Measurements from ENCODE around the gene B9D1. TPM values are rescaled to one million over a fixed set of nuclear protein-coding genes. Genes with fewer than 3 reads are reported as not detected.

Gene B9D1
- total RNA-seq, 2 experiments from 2014 or later, result 21.1 to 38.1 TPM

GRCh38 chr17:19380481-19381301 lies 18.2 kb upstream of the B9D1 start:
- TF ChIP-seq CTCF (conservative IDR thresholded peaks at IDR 0.05; ENCODE audit: low read length) (no peak), EZH2phosphoT487 (IDR thresholded peaks at IDR 0.05; ENCODE audit: borderline replicate concordance, low read depth, low read length) (no peak)

GRCh38 chr17:19379361-19380065 lies 17.0 kb upstream of the B9D1 start:
- Histone ChIP-seq H3K9me3 (ENCODE audit: low read length) (no peaks in the 10 kb centered on the region), H2AFZ (ENCODE audit: low read length) (no peak overlapping the region), H4K20me1 (ENCODE audit: insufficient read depth, low read length) (no peaks in the 10 kb centered on the region), H3K36me3 (ENCODE audit: insufficient read depth, low read length) (peaks cover 33% of the 10 kb centered on the region; the same call in 1 of the 2 replicates), H3K4me3 (ENCODE audit: low read depth, low read length, poor library complexity, severe bottlenecking) (peak overlapping the region; percentile 84), H3K4me1 (ENCODE audit: insufficient read depth, low read length, poor library complexity, severe bottlenecking) (peaks cover 19% of the 10 kb centered on the region), H3K9me2 (ENCODE audit: insufficient read depth, low read length) (no peaks in the 10 kb centered on the region), H3K4me2 (ENCODE audit: low read length) (peak overlapping the region; percentile 84), H3K27ac (ENCODE audit: low read depth, low read length, poor library complexity, severe bottlenecking) (no peak overlapping the region), H3K79me2 (ENCODE audit: insufficient read depth, low read depth, low read length) (peaks cover 7% of the 10 kb centered on the region; the same call in 1 of the 2 replicates)
- TF ChIP-seq CTCF (conservative IDR thresholded peaks at IDR 0.05; ENCODE audit: low read length) (no peak), EZH2phosphoT487 (IDR thresholded peaks at IDR 0.05; ENCODE audit: borderline replicate concordance, low read depth, low read length) (no peak)
- TSS peak; percentile 52 for BruUV-seq (replicated peaks)
- POLR2A ChIA-PET, result interaction anchor here (2.3 kb wide), 1 partner anchor 9 kb away, joined by 19 read pairs; no protein-coding TSS in a partner anchor
- no peak for DNase-seq (ENCODE audit: low spot score)
- intact Hi-C loops (cut with micrococcal nuclease; ENCODE audit: unreplicated experiment), result loop anchor here (5.0 to 10.0 kb wide), 3 partner anchors 83 to 265 kb away; partner anchors contain the start of gene ALDH3A2
- CTCF ChIA-PET (ENCODE audit: unreplicated experiment), result interaction anchor here (1.4 kb wide), 1 partner anchor 69 kb away, joined by 6 read pairs; no protein-coding TSS in a partner anchor

More at GRCh38 chr17:19380481-19381301, 18.2 kb upstream of the B9D1 start:
- no TSS peak for BruUV-seq (replicated peaks)
- Histone ChIP-seq H3K4me2 (ENCODE audit: low read length) (no peak overlapping the region), H3K27ac (ENCODE audit: low read depth, low read length, poor library complexity, severe bottlenecking) (no peak overlapping the region), H3K36me3 (ENCODE audit: insufficient read depth, low read length) (peaks cover 33% of the 10 kb centered on the region; the same call in 1 of the 2 replicates), H3K9me2 (ENCODE audit: insufficient read depth, low read length) (no peaks in the 10 kb centered on the region), H2AFZ (ENCODE audit: low read length) (no peak overlapping the region), H3K79me2 (ENCODE audit: insufficient read depth, low read depth, low read length) (peaks cover 7% of the 10 kb centered on the region; the same call in 1 of the 2 replicates), H3K4me3 (ENCODE audit: low read depth, low read length, poor library complexity, severe bottlenecking) (no peak overlapping the region), H4K20me1 (ENCODE audit: insufficient read depth, low read length) (no peaks in the 10 kb centered on the region), H3K4me1 (ENCODE audit: insufficient read depth, low read length, poor library complexity, severe bottlenecking) (peaks cover 19% of the 10 kb centered on the region), H3K9me3 (ENCODE audit: low read length) (no peaks in the 10 kb centered on the region)
- no peak for DNase-seq (ENCODE audit: low spot score)
- intact Hi-C loops (cut with micrococcal nuclease; ENCODE audit: unreplicated experiment), result no loop called here
- CTCF ChIA-PET (ENCODE audit: unreplicated experiment), result no interaction called here
- POLR2A ChIA-PET, result interaction anchor here (0.6 kb wide), 1 partner anchor 45 kb away, joined by 5 read pairs; no protein-coding TSS in a partner anchor

Data from OCI-LY7 (cell line).